ENCODE data around the gene TUT1.

- TF ChIP-seq POLR2A (IDR thresholded peaks at IDR 0.05) (no peak), CTCF (IDR thresholded peaks at IDR 0.05) (no peak)
These were observed 2.2 kb downstream of the TUT1 start for GRCh38 chr11:62588966-62589637.
